22Rv1 (cell line): ENCODE measurements around the gene MDK.

Experiments used
- ZFX ChIP-seq: fragments of 450-650 bp; IDR thresholded peaks from 2 replicates; pipeline ENCODE4 v1.6.1; 2017; ENCODE audit warnings: antibody characterized with exemption, borderline replicate concordance
- TF ChIP-seq, protein P1 (sequence below): fragments of 450-650 bp; IDR thresholded peaks from 2 replicates; pipeline ENCODE4 v1.5.1; 2017; ENCODE audit warnings: mild to moderate bottlenecking

GRCh38 chr11:46352063-46352841 lies 29.2 kb upstream of the MDK start:
- TF ChIP-seq, protein P1, sequence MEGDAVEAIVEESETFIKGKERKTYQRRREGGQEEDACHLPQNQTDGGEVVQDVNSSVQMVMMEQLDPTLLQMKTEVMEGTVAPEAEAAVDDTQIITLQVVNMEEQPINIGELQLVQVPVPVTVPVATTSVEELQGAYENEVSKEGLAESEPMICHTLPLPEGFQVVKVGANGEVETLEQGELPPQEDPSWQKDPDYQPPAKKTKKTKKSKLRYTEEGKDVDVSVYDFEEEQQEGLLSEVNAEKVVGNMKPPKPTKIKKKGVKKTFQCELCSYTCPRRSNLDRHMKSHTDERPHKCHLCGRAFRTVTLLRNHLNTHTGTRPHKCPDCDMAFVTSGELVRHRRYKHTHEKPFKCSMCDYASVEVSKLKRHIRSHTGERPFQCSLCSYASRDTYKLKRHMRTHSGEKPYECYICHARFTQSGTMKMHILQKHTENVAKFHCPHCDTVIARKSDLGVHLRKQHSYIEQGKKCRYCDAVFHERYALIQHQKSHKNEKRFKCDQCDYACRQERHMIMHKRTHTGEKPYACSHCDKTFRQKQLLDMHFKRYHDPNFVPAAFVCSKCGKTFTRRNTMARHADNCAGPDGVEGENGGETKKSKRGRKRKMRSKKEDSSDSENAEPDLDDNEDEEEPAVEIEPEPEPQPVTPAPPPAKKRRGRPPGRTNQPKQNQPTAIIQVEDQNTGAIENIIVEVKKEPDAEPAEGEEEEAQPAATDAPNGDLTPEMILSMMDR: peak; percentile 81
- no peak for TF ChIP-seq ZFX
